ENCODE data around the gene CFAP57. TPM values are rescaled to one million over a fixed set of nuclear protein-coding genes. Genes with fewer than 3 reads are reported as not detected.

Gene CFAP57
- total RNA-seq, 1 experiment from 2014 or later = 0.23 TPM

DNA sequence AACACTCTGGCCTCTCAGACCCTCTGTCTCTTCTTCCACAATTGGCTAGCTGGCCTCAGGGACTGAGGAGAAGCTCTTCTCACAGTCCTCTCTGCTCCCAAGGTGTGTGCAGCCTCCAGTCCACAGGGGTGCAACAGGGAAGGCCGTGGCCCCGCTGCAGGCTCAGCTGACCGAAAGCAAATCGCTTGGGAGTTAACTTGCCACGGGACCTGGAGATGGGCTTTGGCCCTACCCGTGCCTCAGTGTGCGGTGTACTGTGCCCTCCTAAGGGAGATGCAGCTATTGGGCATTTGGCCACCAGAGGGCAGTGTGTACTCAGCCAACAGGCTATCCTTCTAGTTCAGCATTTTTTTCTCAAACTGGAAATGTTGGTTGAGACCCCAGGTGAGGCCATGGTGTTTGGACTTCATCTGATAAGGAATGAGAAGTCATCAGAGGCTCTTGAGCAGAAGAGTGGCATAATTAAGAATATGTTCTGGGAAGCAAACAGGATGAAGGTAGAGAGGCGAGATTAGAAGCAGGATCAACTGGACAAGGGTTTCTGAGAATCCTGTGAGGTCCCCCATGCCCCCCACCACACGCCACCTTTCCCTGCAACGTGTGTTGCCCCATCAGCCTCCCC lies 55.1 kb downstream of the CFAP57 start:
- DNase-seq = peak; percentile 84 to 87
- peaks cover 11% of the 10 kb centered on the region for H3K4me1 ChIP-seq
- H3K36me3 ChIP-seq (ENCODE audit: control insufficient read depth, insufficient read depth, low read length) = no peaks in the 10 kb centered on the region
- Mint-ChIP-seq H3K9me3 (ENCODE audit: unreplicated experiment) (no peaks in the 10 kb centered on the region), H3K4me1 (ENCODE audit: low read depth, unreplicated experiment) (peaks cover 23% of the 10 kb centered on the region), H3K27ac (ENCODE audit: unreplicated experiment) (peak overlapping the region; percentile 57), H3K27me3 (ENCODE audit: insufficient read depth, unreplicated experiment) (no peaks in the 10 kb centered on the region), H3K4me3 (ENCODE audit: unreplicated experiment) (no peak overlapping the region), H3K36me3 (ENCODE audit: insufficient read depth, unreplicated experiment) (no peaks in the 10 kb centered on the region)
- no TSS peak for BruUV-seq (replicated peaks)
- ChIA-PET POLR2A (interaction anchor here (0.8 kb wide), 1 partner anchor 423 kb away, joined by 5 read pairs; the partner anchor contains the start of gene KDM4A), CTCF (interaction anchor here (0.7 to 2.5 kb wide), 9 partner anchors 20 to 304 kb away, joined by 3 to 38 read pairs (median 3); partner anchors contain the start of genes CDC20, ELOVL1 and PTPRF)
- no peaks in the 10 kb centered on the region for H3K27me3 ChIP-seq (replicated peaks; ENCODE audit: control insufficient read depth, insufficient read depth, low read length)
- TF ChIP-seq, protein P1, sequence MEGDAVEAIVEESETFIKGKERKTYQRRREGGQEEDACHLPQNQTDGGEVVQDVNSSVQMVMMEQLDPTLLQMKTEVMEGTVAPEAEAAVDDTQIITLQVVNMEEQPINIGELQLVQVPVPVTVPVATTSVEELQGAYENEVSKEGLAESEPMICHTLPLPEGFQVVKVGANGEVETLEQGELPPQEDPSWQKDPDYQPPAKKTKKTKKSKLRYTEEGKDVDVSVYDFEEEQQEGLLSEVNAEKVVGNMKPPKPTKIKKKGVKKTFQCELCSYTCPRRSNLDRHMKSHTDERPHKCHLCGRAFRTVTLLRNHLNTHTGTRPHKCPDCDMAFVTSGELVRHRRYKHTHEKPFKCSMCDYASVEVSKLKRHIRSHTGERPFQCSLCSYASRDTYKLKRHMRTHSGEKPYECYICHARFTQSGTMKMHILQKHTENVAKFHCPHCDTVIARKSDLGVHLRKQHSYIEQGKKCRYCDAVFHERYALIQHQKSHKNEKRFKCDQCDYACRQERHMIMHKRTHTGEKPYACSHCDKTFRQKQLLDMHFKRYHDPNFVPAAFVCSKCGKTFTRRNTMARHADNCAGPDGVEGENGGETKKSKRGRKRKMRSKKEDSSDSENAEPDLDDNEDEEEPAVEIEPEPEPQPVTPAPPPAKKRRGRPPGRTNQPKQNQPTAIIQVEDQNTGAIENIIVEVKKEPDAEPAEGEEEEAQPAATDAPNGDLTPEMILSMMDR (IDR thresholded peaks at IDR 0.05; ENCODE audit: insufficient read depth in 1 of 2, low read depth in 1 of 2, low read length in 1 of 2, severe bottlenecking in 1 of 2, unreplicated experiment in 1 of 2) = peak; percentile 78 to 84
- no peak overlapping the region for H3K4me3 ChIP-seq (ENCODE audit: low read depth, low read length)
- intact Hi-C loops (cut with micrococcal nuclease; ENCODE audit: unreplicated experiment) = loop anchor here (1.0 to 2.0 kb wide), 2 partner anchors 132 to 187 kb away; partner anchors contain the start of gene CDC20
- H3K9me3 ChIP-seq = no peaks in the 10 kb centered on the region

DNA sequence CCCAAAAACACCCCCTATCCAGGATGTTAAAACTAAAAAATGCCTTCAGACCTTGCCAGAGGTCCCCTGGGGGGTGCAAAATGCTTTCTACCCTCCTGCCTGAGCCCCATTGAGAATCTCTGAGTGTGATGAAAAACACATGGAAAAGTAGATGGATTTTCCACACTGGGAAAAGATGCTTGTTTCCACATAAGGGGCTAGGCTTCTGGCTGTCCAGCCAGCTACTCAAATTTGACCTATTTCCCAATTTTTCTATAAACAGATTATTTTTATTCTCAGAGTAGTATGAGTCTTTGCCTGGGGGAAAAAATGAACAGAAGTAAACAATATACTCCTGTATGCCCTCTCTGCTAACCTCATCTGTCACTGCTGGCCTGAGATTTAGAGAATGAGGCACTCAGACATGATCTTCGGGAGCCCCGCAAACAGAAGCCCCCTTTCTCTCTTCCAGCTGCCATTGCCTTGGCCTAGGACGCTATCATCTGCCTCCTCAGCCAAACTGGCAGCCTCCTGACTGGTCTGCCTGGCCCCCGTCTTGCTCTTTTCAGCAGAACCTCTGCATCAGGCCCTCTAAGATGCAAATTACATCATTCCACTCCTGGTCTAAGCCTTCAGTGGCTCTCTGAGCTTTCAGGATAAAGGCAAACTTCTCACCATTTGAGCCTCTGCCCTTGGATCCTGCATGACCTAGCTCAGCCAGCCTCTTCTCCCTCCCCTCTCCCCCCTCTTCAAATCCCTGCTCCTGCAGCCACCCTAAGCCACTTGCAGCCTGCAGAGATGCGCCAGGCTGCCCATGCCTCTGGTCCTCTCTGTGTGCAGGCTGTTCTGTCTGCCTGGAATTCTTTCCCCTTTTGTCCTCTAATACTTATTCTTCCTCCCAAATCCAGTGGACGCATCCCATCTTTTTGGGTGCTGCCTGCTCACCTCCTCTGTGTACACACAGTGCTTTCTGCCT lies 58.0 kb downstream of the CFAP57 start:
- ChIA-PET CTCF (interaction anchor here (2.6 kb wide), 1 partner anchor 185 kb away, joined by 9 read pairs; no protein-coding TSS in a partner anchor), POLR2A (no interaction called here)
- H3K4me1 ChIP-seq = peaks cover 11% of the 10 kb centered on the region
- no TSS peak for BruUV-seq (replicated peaks)
- intact Hi-C loops (cut with micrococcal nuclease; ENCODE audit: unreplicated experiment) = loop anchor here (10.0 kb wide), 1 partner anchor 55 kb away; the partner anchor contains the start of gene C1orf210
- Mint-ChIP-seq H3K9me3 (ENCODE audit: unreplicated experiment) (no peaks in the 10 kb centered on the region), H3K4me3 (ENCODE audit: unreplicated experiment) (no peak overlapping the region), H3K27ac (ENCODE audit: unreplicated experiment) (peak overlapping the region; percentile 7), H3K27me3 (ENCODE audit: insufficient read depth, unreplicated experiment) (no peaks in the 10 kb centered on the region), H3K4me1 (ENCODE audit: low read depth, unreplicated experiment) (peaks cover 23% of the 10 kb centered on the region), H3K36me3 (ENCODE audit: insufficient read depth, unreplicated experiment) (no peaks in the 10 kb centered on the region)
- H3K9me3 ChIP-seq = no peaks in the 10 kb centered on the region
- no peaks in the 10 kb centered on the region for H3K36me3 ChIP-seq (ENCODE audit: control insufficient read depth, insufficient read depth, low read length)
- TF ChIP-seq, protein P1 (IDR thresholded peaks at IDR 0.05; ENCODE audit: insufficient read depth in 1 of 2, low read depth in 1 of 2, low read length in 1 of 2, severe bottlenecking in 1 of 2, unreplicated experiment in 1 of 2) = no peak
- no peak for DNase-seq
- no peaks in the 10 kb centered on the region for H3K27me3 ChIP-seq (replicated peaks; ENCODE audit: control insufficient read depth, insufficient read depth, low read length)
- no peak overlapping the region for H3K4me3 ChIP-seq (ENCODE audit: low read depth, low read length)

DNA sequence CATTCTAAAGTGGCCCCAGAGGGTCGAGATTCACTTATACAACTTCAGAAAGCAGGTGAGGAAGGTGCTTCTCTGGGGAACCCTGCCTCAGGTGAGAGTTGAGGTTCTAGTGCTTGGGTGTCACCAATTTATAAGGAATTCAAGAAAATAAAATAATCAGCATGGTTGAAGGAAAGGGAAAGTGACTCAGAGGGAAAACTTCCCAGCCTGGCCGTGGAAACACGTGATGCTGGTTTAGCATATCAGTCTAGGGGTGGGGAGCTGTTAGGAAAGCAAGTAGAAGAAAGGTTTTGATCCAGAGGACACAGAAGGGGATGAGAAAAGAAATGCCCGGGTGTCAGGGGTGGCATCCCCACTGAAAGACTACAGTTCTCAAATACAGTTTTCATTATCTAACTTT lies 59.9 kb downstream of the CFAP57 start:
- H3K4me1 Mint-ChIP-seq (ENCODE audit: low read depth, unreplicated experiment) = peaks cover 23% of the 10 kb centered on the region
- no TSS peak for BruUV-seq (replicated peaks)
- TF ChIP-seq, protein P1 (IDR thresholded peaks at IDR 0.05; ENCODE audit: insufficient read depth in 1 of 2, low read depth in 1 of 2, low read length in 1 of 2, severe bottlenecking in 1 of 2, unreplicated experiment in 1 of 2) = no peak
- H3K27me3 Mint-ChIP-seq (ENCODE audit: insufficient read depth, unreplicated experiment) = no peaks in the 10 kb centered on the region
- H3K4me3 Mint-ChIP-seq (ENCODE audit: unreplicated experiment) = no peak overlapping the region
- intact Hi-C loops (cut with micrococcal nuclease; ENCODE audit: unreplicated experiment) = loop anchor here (10.0 kb wide), 1 partner anchor 53 kb away; the partner anchor contains the start of gene C1orf210
- Histone ChIP-seq H3K9me3 (no peaks in the 10 kb centered on the region), H3K4me1 (peaks cover 10% of the 10 kb centered on the region), H3K27me3 (replicated peaks; ENCODE audit: control insufficient read depth, insufficient read depth, low read length) (no peaks in the 10 kb centered on the region), H3K36me3 (ENCODE audit: control insufficient read depth, insufficient read depth, low read length) (no peaks in the 10 kb centered on the region), H3K4me3 (ENCODE audit: low read depth, low read length) (no peak overlapping the region)
- H3K36me3 Mint-ChIP-seq (ENCODE audit: insufficient read depth, unreplicated experiment) = no peaks in the 10 kb centered on the region
- DNase-seq = no peak
- POLR2A ChIA-PET = interaction anchor here (0.6 kb wide), 1 partner anchor 134 kb away, joined by 3 read pairs; no protein-coding TSS in a partner anchor
- CTCF ChIA-PET = no interaction called here
- H3K27ac Mint-ChIP-seq (ENCODE audit: unreplicated experiment) = no peak overlapping the region
- no peaks in the 10 kb centered on the region for H3K9me3 Mint-ChIP-seq (ENCODE audit: unreplicated experiment)
